Endodermal cell (in vitro differentiated cells): ENCODE data around the gene RNF5. TPM values are rescaled to one million over a fixed set of nuclear protein-coding genes. Genes with fewer than 3 reads are reported as not detected.

Experiments used
- DNase-seq: peaks from one replicate; pipeline ENCODE4 v3.0.0-alpha.2; 2017
- H3K27ac ChIP-seq: 2 replicates; pipeline ENCODE4 v1.5.1; 2013; ENCODE audit warnings: mild to moderate bottlenecking, low read depth, low read length, moderate library complexity
- H3K27me3 ChIP-seq: 2 replicates; pipeline ENCODE4 v1.6.1; 2013; ENCODE audit warnings: mild to moderate bottlenecking, low read length, moderate library complexity; ENCODE audit not compliant: insufficient read depth, control insufficient read depth, poor library complexity, severe bottlenecking
- H3K36me3 ChIP-seq: 2 replicates; pipeline ENCODE4 v1.7.0; 2013; ENCODE audit warnings: mild to moderate bottlenecking, low read length, moderate library complexity; ENCODE audit not compliant: control insufficient read depth, insufficient read depth
- H3K4me1 ChIP-seq: one replicate; pipeline ENCODE4 v1.7.0; 2013; ENCODE audit warnings: low read length; ENCODE audit not compliant: control insufficient read depth, insufficient read depth
- H3K4me3 ChIP-seq: 2 replicates; pipeline ENCODE4 v1.5.1; 2013; ENCODE audit warnings: mild to moderate bottlenecking, low read length, moderate library complexity
- H3K9ac ChIP-seq: 2 replicates; pipeline ENCODE4 v1.6.1; 2013; ENCODE audit warnings: mild to moderate bottlenecking, low read length, moderate library complexity; ENCODE audit not compliant: poor library complexity, severe bottlenecking; ENCODE audit errors: extremely low read depth
- H3K9me3 ChIP-seq: 2 replicates; pipeline ENCODE4 v1.6.1; 2013; ENCODE audit warnings: mild to moderate bottlenecking, low read length, moderate library complexity; ENCODE audit not compliant: control insufficient read depth
- H3K27ac Mint-ChIP-seq: 2 replicates; pipeline ENCODE4 v1.8.0; 2020; ENCODE audit warnings: mixed read lengths
- H3K27me3 Mint-ChIP-seq: 2 replicates; pipeline ENCODE4 v1.8.0; 2021; ENCODE audit warnings: mild to moderate bottlenecking, mixed read lengths; ENCODE audit not compliant: insufficient read depth
- H3K36me3 Mint-ChIP-seq: 2 replicates; pipeline ENCODE4 v1.8.0; 2020; ENCODE audit warnings: low read depth, mixed read lengths
- H3K4me1 Mint-ChIP-seq: 2 replicates; pipeline ENCODE4 v1.8.0; 2020; ENCODE audit warnings: mixed read lengths
- H3K4me3 Mint-ChIP-seq: 2 replicates; pipeline ENCODE4 v1.8.0; 2020; ENCODE audit warnings: mild to moderate bottlenecking, moderate library complexity, mixed read lengths
- H3K9me3 Mint-ChIP-seq: 2 replicates; pipeline ENCODE4 v1.8.0; 2020; ENCODE audit warnings: mild to moderate bottlenecking, mixed read lengths
- WGBS, 2 experiments: methylation state at CpG; one replicate each; pipeline versions ENCODE4 v1.1.5 to v1.1.7; 2013; ENCODE audit warnings: missing lambda C conversion rate in 2 of 2, mixed read lengths in 1 of 2; ENCODE audit not compliant: insufficient coverage in 1 of 2, insufficient read length in 1 of 2; 5-methylcytosine and 5-hydroxymethylcytosine counted together
- total RNA-seq, 2 donors: library from RNA; stranded (reverse); fragmentation: NEBNext Ultra II Directional in 1 of 2; extraction: Animal tissue kit (Norgen Biotek cat#: 25700) in 1 of 2; gene quantifications; 2 replicates in 1 of 2; 3 replicates in 1 of 2; pipeline ENCODE4 v1.2.1, GENCODE V29; 2021
- TF ChIP-seq, protein P1 (sequence below): fragments of 200-600 bp; sonication (generic); conservative IDR thresholded peaks from 2 replicates; pipeline ENCODE4 v1.5.0; 2021; ENCODE audit warnings: antibody characterized with exemption, mild to moderate bottlenecking

RNF5 gene
- total RNA-seq, 2 donors from 2014 or later, result 68.0 to 71.3 TPM

DNA sequence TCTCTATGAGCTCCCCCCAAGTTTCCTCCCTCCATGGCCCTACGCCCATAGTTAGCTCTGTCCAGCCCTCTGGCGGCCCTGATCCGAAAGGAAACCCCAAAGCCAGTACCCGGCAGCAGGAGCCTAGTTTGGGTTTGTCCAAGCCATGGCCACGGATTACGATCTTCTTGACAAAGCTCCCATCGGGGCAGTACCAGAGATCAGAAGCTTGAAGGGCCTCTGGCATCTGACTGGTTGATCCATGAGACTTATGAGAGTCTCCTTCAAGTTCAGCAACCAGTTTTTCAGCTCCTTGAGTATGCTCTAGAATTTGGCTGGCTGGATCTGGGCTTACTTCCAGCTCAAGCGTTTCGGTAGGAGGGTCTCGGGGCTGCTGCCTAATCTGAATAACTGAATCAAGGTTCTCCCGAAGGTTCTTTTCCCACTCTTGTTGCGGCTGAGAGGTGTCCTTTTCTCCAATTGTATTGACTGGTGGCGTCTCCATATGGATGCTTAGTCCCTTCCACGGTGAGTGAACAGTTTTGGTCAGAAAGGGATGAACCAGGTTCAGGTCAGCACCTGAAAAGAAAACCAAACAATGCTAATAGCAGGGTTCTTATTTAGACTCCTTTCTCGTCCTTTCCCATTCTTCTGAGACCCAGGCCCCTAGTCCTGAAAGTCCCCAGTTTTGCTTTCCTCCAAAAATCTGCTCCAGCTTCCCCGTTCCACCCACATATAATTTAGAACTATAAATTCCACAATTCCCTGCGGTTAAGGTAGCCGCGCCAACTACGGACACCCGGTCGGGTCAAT lies 48.7 kb upstream of the RNF5 start:
- 48 to 55% methylated on average over 18 to 22 of the region's 22 CpGs for WGBS, 2 experiments
- Mint-ChIP-seq H3K27me3 (peaks cover 8% of the 10 kb centered on the region), H3K36me3 (peaks cover 11% of the 10 kb centered on the region), H3K27ac (peak overlapping the region; percentile 99), H3K4me3 (peak overlapping the region; percentile 99), H3K9me3 (no peaks in the 10 kb centered on the region), H3K4me1 (peaks cover 21% of the 10 kb centered on the region)
- H3K36me3 ChIP-seq, result peaks cover 13% of the 10 kb centered on the region
- DNase-seq, result no peak
- H3K9me3 ChIP-seq, result no peaks in the 10 kb centered on the region
- peak overlapping the region; percentile 56 for H3K9ac ChIP-seq
- H3K4me1 ChIP-seq, result peaks cover 9% of the 10 kb centered on the region
- no peak overlapping the region for H3K27ac ChIP-seq
- H3K4me3 ChIP-seq, result peak overlapping the region; percentile 85
- H3K27me3 ChIP-seq, result no peaks in the 10 kb centered on the region
- TF ChIP-seq, protein P1, sequence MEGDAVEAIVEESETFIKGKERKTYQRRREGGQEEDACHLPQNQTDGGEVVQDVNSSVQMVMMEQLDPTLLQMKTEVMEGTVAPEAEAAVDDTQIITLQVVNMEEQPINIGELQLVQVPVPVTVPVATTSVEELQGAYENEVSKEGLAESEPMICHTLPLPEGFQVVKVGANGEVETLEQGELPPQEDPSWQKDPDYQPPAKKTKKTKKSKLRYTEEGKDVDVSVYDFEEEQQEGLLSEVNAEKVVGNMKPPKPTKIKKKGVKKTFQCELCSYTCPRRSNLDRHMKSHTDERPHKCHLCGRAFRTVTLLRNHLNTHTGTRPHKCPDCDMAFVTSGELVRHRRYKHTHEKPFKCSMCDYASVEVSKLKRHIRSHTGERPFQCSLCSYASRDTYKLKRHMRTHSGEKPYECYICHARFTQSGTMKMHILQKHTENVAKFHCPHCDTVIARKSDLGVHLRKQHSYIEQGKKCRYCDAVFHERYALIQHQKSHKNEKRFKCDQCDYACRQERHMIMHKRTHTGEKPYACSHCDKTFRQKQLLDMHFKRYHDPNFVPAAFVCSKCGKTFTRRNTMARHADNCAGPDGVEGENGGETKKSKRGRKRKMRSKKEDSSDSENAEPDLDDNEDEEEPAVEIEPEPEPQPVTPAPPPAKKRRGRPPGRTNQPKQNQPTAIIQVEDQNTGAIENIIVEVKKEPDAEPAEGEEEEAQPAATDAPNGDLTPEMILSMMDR, result no peak

DNA sequence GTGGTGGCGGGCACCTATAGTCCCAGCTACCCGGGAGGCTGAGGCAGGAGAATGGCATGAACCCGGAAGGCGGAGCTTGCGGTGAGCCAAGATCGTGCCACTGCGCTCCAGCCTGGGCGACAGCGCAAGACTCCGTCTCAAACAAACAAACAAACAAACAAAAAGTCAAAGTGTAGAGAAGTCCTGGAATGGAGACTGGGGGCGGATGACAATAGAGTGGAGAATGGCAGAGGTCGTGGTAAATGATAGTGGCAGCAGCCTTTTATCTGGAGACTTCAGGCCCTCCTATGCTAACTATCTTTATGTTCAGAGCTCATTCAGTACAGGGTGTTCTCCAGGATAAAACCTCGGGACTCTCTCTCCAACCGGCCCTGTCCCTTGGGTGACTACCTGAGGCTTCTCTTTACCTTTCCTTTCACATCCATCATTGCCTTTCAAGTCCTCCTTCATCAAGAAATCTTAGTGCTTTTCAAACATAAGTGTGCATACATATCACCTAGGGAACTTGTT lies 46.7 kb upstream of the RNF5 start:
- H3K27ac Mint-ChIP-seq, result no peak overlapping the region
- H3K36me3 Mint-ChIP-seq, result peaks cover 2% of the 10 kb centered on the region
- Histone ChIP-seq H3K27me3 (no peaks in the 10 kb centered on the region), H3K9ac (no peak overlapping the region), H3K36me3 (no peaks in the 10 kb centered on the region), H3K27ac (no peak overlapping the region), H3K9me3 (no peaks in the 10 kb centered on the region), H3K4me3 (no peak overlapping the region), H3K4me1 (peaks cover 9% of the 10 kb centered on the region)
- no peaks in the 10 kb centered on the region for H3K9me3 Mint-ChIP-seq
- no peak overlapping the region for H3K4me3 Mint-ChIP-seq
- H3K4me1 Mint-ChIP-seq, result peaks cover 21% of the 10 kb centered on the region
- WGBS, 2 experiments, result 87 to 91% methylated on average over 3 to 14 of the region's 14 CpGs
- DNase-seq, result no peak
- H3K27me3 Mint-ChIP-seq, result peaks cover 20% of the 10 kb centered on the region
- TF ChIP-seq, protein P1, result no peak

DNA sequence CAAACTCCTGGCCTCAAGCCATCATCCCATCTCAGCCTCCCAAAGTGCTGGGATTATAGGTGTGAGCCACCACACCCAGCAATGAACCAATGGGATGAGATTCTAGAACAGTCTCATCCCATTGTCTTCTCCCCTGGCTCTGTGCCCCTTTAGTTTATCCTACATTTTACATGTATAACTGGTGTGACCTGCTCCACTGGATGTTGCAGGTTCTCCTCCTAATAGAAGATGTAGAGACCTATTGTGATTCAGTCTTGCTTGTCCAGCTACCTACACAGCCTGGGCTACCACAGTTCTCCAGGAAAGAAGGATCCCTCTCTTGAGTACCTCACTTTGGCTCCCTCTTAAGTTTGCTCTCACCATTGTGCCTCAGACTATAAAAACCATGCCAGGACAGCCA lies 46.1 kb upstream of the RNF5 start:
- Mint-ChIP-seq H3K4me1 (peaks cover 17% of the 10 kb centered on the region), H3K9me3 (no peaks in the 10 kb centered on the region), H3K27ac (no peak overlapping the region), H3K36me3 (no peaks in the 10 kb centered on the region), H3K4me3 (no peak overlapping the region), H3K27me3 (peaks cover 20% of the 10 kb centered on the region)
- no peak for DNase-seq
- Histone ChIP-seq H3K36me3 (no peaks in the 10 kb centered on the region), H3K4me3 (no peak overlapping the region), H3K9ac (no peak overlapping the region), H3K9me3 (no peaks in the 10 kb centered on the region), H3K4me1 (peaks cover 9% of the 10 kb centered on the region), H3K27ac (no peak overlapping the region), H3K27me3 (no peaks in the 10 kb centered on the region)
- TF ChIP-seq, protein P1, result no peak
